Motor neuron (in vitro differentiated cells): ENCODE results near the gene TCP11X2. TPM values are rescaled to one million over a fixed set of nuclear protein-coding genes. Genes with fewer than 3 reads are reported as not detected.

Experiments used
- total RNA-seq, 8 experiments: library from RNA; unstranded; fragments of 300-600 nt; gene quantifications; 2 replicates each; pipeline versions ENCODE4 v1.2.3 to v1.2.4, GENCODE V29; 2022

The TCP11X2 gene
- total RNA-seq, 8 experiments from 2014 or later = not detected

Other genes starting within 250 kb of the TCP11X2 start
- not detected for gene NXF2, start 224.6 kb downstream of the TCP11X2 start, total RNA-seq
- gene NXF2B, start 31.8 kb downstream of the TCP11X2 start, total RNA-seq = not detected
- gene TMSB15A, start 44.9 kb upstream of the TCP11X2 start, total RNA-seq = 100 to 1,000 TPM in 4 of 8 experiments, 10 to 100 TPM in 1, 1 to 10 TPM in 1, not detected in 2; 4.5 to 378 (median 186) TPM
- gene ARMCX5, start 127.7 kb upstream of the TCP11X2 start, total RNA-seq = 10 to 100 TPM in 7 of 8 experiments, 1 to 10 TPM in 1; 9.1 to 36.3 (median 20.7) TPM
- gene GPRASP1, start 179.7 kb upstream of the TCP11X2 start, total RNA-seq = 10 to 100 TPM in 5 of 8 experiments, 1 to 10 TPM in 3; 3.2 to 34.7 (median 16.4) TPM
- gene GPRASP2, start 240.6 kb upstream of the TCP11X2 start, total RNA-seq = 10 to 100 TPM in 7 of 8 experiments, 1 to 10 TPM in 1; 9.5 to 68.0 (median 52.6) TPM
- gene GPRASP3, start 248.9 kb upstream of the TCP11X2 start, total RNA-seq = 10 to 100 TPM in 1 of 8 experiments, 1 to 10 TPM in 7; 1.3 to 10.9 (median 7.7) TPM